HG03460 (cell line): ENCODE data around the gene MTUS2.
"Not testable (repeated sequence)": the region's sequence is repeated elsewhere in the genome, so short reads cannot be mapped to it uniquely, and the experiment has no call there.

Experiments
- ATAC-seq: cut with Tn5 transposase; IDR thresholded peaks from one replicate; pipeline ENCODE4 v1.9.1; 2021; ENCODE audit not compliant: unreplicated experiment

MTUS2 gene

GRCh38 chr13:29382021-29382420 lies 561.9 kb downstream of the MTUS2 start:
- no peak for ATAC-seq

- no peak for ATAC-seq
Measured at GRCh38 chr13:29383476-29383875, 563.3 kb downstream of the MTUS2 start.

- ATAC-seq = no peak
Measured at GRCh38 chr13:29384466-29384865, 564.3 kb downstream of the MTUS2 start.

GRCh38 chr13:29384871-29385270 lies 564.7 kb downstream of the MTUS2 start:
- ATAC-seq = no peak

GRCh38 chr13:29386246-29386645 lies 566.1 kb downstream of the MTUS2 start:
- ATAC-seq = no peak

GRCh38 chr13:29390598-29390997 lies 570.5 kb downstream of the MTUS2 start:
- not testable (repeated sequence) for ATAC-seq

- ATAC-seq = no peak
Measured at GRCh38 chr13:29396446-29396845, 576.3 kb downstream of the MTUS2 start.

- no peak for ATAC-seq
Measured at GRCh38 chr13:29397265-29397664, 577.1 kb downstream of the MTUS2 start.

GRCh38 chr13:29402166-29402636 lies 582.1 kb downstream of the MTUS2 start:
- no peak for ATAC-seq

- ATAC-seq = no peak
Measured at GRCh38 chr13:29405401-29405800, 585.3 kb downstream of the MTUS2 start.

GRCh38 chr13:29411481-29411880 lies 591.3 kb downstream of the MTUS2 start:
- ATAC-seq = no peak

- ATAC-seq = no peak
Measured at GRCh38 chr13:29418026-29418425, 597.9 kb downstream of the MTUS2 start.

GRCh38 chr13:29421118-29421517 lies 601.0 kb downstream of the MTUS2 start:
- ATAC-seq = no peak

- ATAC-seq = no peak
Measured at GRCh38 chr13:29422015-29422414, 601.9 kb downstream of the MTUS2 start.

- no peak for ATAC-seq
Measured at GRCh38 chr13:29423050-29423449, 602.9 kb downstream of the MTUS2 start.

- no peak for ATAC-seq
Measured at GRCh38 chr13:29427937-29428309, 607.8 kb downstream of the MTUS2 start.

GRCh38 chr13:29428310-29429181 lies 608.4 kb downstream of the MTUS2 start:
- no peak for ATAC-seq

- no peak for ATAC-seq
Measured at GRCh38 chr13:29429286-29429900, 609.3 kb downstream of the MTUS2 start.

- no peak for ATAC-seq
Measured at GRCh38 chr13:29434217-29434945, 614.2 kb downstream of the MTUS2 start.

GRCh38 chr13:29435125-29435911 lies 615.2 kb downstream of the MTUS2 start:
- no peak for ATAC-seq

- no peak for ATAC-seq
Measured at GRCh38 chr13:29436291-29436690, 616.2 kb downstream of the MTUS2 start.
